Gastroesophageal sphincter (tissue), 4 donors: ENCODE data around the gene ANP32A. TPM values are rescaled to one million over a fixed set of nuclear protein-coding genes. Genes with fewer than 3 reads are reported as not detected.

ENCODE experiments used
- ATAC-seq: fragments of 150-250 bp; one replicate; pipeline ENCODE4 v1.9.1; 2016; ENCODE audit warnings: mild to moderate bottlenecking, moderate library complexity
- H3K27ac ChIP-seq, 4 donors: fragments of 200-600 bp; sonication (generic) in 3 of 4; 1 replicate in 3 of 4; 2 replicates in 1 of 4; pipeline ENCODE4 v1.5.1; 2016 to 2019
- H3K27me3 ChIP-seq: fragments of 200-600 bp; sonication (generic); one replicate; pipeline ENCODE4 v1.5.1; 2019
- H3K36me3 ChIP-seq, 2 donors: fragments of 200-600 bp; sonication (generic); one replicate each; pipeline ENCODE4 v1.5.1; 2019; ENCODE audit warnings: control low read depth in 1 of 2
- H3K4me1 ChIP-seq, 3 donors: fragments of 200-600 bp; sonication (generic); 1 replicate in 2 of 3; 2 replicates in 1 of 3; pipeline ENCODE4 v1.5.1; 2016 to 2019; ENCODE audit warnings: control low read depth in 2 of 3
- H3K4me3 ChIP-seq, 2 donors: fragments of 200-600 bp; sonication (generic); one replicate each; pipeline ENCODE4 v1.5.1; 2019; ENCODE audit warnings: mild to moderate bottlenecking in 1 of 2, moderate library complexity in 1 of 2
- H3K9me3 ChIP-seq, 3 donors: fragments of 200-600 bp; sonication (generic); one replicate each; pipeline ENCODE4 v1.5.1; 2017 to 2019; ENCODE audit warnings: control low read depth in 2 of 3
- CTCF ChIP-seq, 4 experiments: fragments of 200-600 bp in 2 of 4; fragments of 450-650 bp in 2 of 4; sonication (generic) in 1 of 4; IDR thresholded peaks; one replicate each; pipeline ENCODE4 v1.5.1; 2017 to 2019; ENCODE audit warnings: antibody characterized with exemption in 4 of 4, mild to moderate bottlenecking in 2 of 4, moderate library complexity in 2 of 4
- EP300 ChIP-seq: sonication (generic); formaldehyde crosslinking; IDR thresholded peaks from one replicate; pipeline ENCODE4 v1.6.1; 2017; ENCODE audit warnings: antibody characterized with exemption, mild to moderate bottlenecking
- POLR2A ChIP-seq, 2 donors: fragments of 450-650 bp; IDR thresholded peaks; one replicate each; pipeline ENCODE4 v1.6.1; 2017; ENCODE audit warnings: antibody characterized with exemption in 2 of 2, mild to moderate bottlenecking in 2 of 2, moderate library complexity in 1 of 2
- POLR2AphosphoS5 ChIP-seq: sonication (generic); formaldehyde crosslinking; IDR thresholded peaks from one replicate; pipeline ENCODE4 v1.6.1; 2017; ENCODE audit warnings: antibody characterized with exemption
- WGBS, 2 donors: methylation state at CpG; one replicate each; pipeline ENCODE4 v1.1.5; 2018; ENCODE audit warnings: low coverage in 1 of 2; 5-methylcytosine and 5-hydroxymethylcytosine counted together
- total RNA-seq, 4 donors: library from RNA; depleted of rRNA; stranded (reverse); fragments of >200 nt; gene quantifications; one replicate each; pipeline ENCODE4 v1.1.0, GENCODE V29; 2016

Gene ANP32A
- total RNA-seq, 4 donors from 2014 or later: 42.4 to 75.0 (median 55.6) TPM

DNA sequence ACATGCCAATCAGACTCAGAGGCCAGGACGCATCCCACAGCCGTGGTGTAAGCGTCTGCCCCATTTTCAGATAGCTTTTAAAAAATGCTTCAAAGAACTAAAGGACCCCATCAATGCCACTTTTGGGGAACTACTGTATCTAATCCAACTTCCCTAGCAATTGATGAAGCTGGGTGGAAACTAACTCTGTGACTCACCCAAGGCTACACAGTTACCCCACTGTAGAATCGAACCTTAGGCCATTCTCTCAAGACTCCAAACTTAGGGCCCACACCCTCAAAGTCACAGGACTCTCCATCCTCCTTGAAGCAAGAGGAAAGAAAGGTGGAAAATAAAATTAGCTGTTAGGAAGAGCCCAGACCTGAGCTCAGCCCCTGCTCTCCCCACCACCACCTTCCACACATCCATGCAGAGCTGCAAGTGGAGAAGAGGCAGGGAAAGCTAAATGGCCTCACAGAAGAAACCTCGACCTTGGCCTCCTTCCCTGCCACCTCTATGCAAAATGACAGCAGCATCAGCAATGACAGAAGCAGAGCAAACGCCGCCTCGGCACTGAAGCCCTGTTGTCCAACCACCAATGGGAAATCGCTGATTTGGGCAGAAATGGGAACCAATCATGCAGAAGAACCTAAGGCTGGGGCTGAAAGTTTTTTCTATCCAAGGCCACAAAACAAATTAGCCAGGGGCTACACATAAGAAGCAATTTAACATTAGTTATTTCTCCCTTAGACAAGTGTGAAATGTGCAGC lies 22.2 kb downstream of the ANP32A start:
- TF ChIP-seq POLR2A (IDR thresholded peaks at IDR 0.05) (no peak), CTCF (IDR thresholded peaks at IDR 0.05) (no peak), POLR2AphosphoS5 (no peak), EP300 (no peak)
- H3K27me3 ChIP-seq: no peaks in the 10 kb centered on the region
- no peaks in the 10 kb centered on the region for H3K9me3 ChIP-seq
- H3K4me3 ChIP-seq: no peak overlapping the region
- no peaks in the 10 kb centered on the region for H3K36me3 ChIP-seq
- H3K4me1 ChIP-seq: peaks cover 0 to 80% (median 37%) of the 10 kb centered on the region in 3 donors
- WGBS, 2 donors: 68 to 78% methylated on average over 3 to 8 of the region's 9 CpGs
- H3K27ac ChIP-seq: no peak overlapping the region
- ATAC-seq: no peak

DNA sequence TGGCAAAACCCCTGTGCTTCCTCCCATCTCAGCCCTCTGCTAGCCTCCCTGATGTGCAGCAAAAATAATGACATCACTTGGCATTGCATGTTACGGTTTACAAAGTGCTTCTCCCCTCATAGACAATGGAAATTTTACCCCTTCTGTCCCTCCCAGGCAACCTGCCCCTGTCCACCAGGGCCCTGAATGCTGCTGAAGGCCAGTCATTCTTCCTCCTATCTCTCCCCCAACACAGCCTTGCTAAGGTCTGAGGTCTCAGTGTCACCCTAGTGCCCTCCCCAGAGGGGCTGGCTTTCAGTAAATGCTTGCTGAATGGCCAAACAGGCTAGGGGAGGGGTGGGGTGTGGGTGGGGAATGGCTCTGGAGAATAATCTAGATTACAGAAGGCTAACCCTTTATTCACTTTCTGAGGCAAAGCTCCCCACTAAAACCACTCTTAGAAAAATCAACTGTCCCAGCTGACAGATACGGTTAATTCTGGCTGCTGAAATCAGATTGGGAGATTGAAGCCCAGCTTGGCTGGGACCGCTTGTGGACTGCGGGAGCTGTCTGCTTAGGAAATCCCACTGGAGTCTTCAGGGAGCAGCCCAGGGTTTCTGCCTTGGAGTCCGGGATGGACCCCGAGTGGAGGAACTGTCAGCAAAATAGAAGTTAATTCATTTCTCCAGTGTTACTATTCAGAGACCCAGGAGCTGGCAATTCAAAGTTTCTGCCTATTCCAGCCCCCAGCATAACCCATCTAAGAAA lies 22.9 kb downstream of the ANP32A start:
- 32 to 73% methylated on average over 3 to 6 of the region's 6 CpGs for WGBS, 2 donors
- Histone ChIP-seq H3K27me3 (no peaks in the 10 kb centered on the region), H3K36me3 (no peaks in the 10 kb centered on the region), H3K27ac (peak overlapping the region in 3 of 4 donors; percentile 17 to 43 (median 36)), H3K4me3 (no peak overlapping the region), H3K9me3 (no peaks in the 10 kb centered on the region), H3K4me1 (peaks cover 0 to 80% (median 44%) of the 10 kb centered on the region in 3 donors)
- TF ChIP-seq CTCF (IDR thresholded peaks at IDR 0.05) (no peak), POLR2AphosphoS5 (no peak), POLR2A (IDR thresholded peaks at IDR 0.05) (no peak), EP300 (no peak)
- no peak for ATAC-seq

GRCh38 chr15:68797191-68797590 lies 23.5 kb downstream of the ANP32A start:
- Histone ChIP-seq H3K4me1 (peaks cover 0 to 80% (median 50%) of the 10 kb centered on the region in 3 donors), H3K27me3 (no peaks in the 10 kb centered on the region), H3K36me3 (no peaks in the 10 kb centered on the region), H3K4me3 (no peak overlapping the region), H3K9me3 (no peaks in the 10 kb centered on the region), H3K27ac (peak overlapping the region in 3 of 4 donors; percentile 17 to 43 (median 36))
- ATAC-seq: no peak
- 20 to 57% methylated on average over 1 to 2 of the region's 3 CpGs for WGBS, 2 donors
- TF ChIP-seq POLR2A (IDR thresholded peaks at IDR 0.05) (no peak), CTCF (IDR thresholded peaks at IDR 0.05) (no peak), POLR2AphosphoS5 (no peak), EP300 (no peak)

GRCh38 chr15:68796576-68796975 lies 24.1 kb downstream of the ANP32A start:
- H3K27ac ChIP-seq: peak overlapping the region in 2 of 4 donors; percentile 71 to 77
- H3K4me3 ChIP-seq: no peak overlapping the region

More at GRCh38 chr15:68796576-68796975, 24.1 kb downstream of the ANP32A start:
- Histone ChIP-seq H3K9me3 (no peaks in the 10 kb centered on the region), H3K4me1 (peaks cover 0 to 86% (median 56%) of the 10 kb centered on the region in 3 donors), H3K36me3 (no peaks in the 10 kb centered on the region), H3K27me3 (no peaks in the 10 kb centered on the region)
- WGBS, 2 donors: 94% methylated on average over 6 of the region's 6 CpGs; no CpG with 5 or more reads in 1 of the 2 donors
- no peak for ATAC-seq
- TF ChIP-seq CTCF (IDR thresholded peaks at IDR 0.05) (no peak), EP300 (no peak), POLR2A (IDR thresholded peaks at IDR 0.05) (no peak), POLR2AphosphoS5 (no peak)
